ENCODE results near the gene PITRM1. TPM values are rescaled to one million over a fixed set of nuclear protein-coding genes. Genes with fewer than 3 reads are reported as not detected.

PITRM1 gene
- total RNA-seq, 1 donor from 2014 or later, result 34.7 TPM

GRCh38 chr10:3167611-3168330 lies 4.8 kb downstream of the PITRM1 start:
- no peak for DNase-seq (ENCODE audit: low spot score)

GRCh38 chr10:3166496-3167290 lies 5.9 kb downstream of the PITRM1 start:
- DNase-seq (ENCODE audit: low spot score), result no peak

GRCh38 chr10:3165196-3165595 lies 7.4 kb downstream of the PITRM1 start:
- no peak for DNase-seq (ENCODE audit: low spot score)

DNA sequence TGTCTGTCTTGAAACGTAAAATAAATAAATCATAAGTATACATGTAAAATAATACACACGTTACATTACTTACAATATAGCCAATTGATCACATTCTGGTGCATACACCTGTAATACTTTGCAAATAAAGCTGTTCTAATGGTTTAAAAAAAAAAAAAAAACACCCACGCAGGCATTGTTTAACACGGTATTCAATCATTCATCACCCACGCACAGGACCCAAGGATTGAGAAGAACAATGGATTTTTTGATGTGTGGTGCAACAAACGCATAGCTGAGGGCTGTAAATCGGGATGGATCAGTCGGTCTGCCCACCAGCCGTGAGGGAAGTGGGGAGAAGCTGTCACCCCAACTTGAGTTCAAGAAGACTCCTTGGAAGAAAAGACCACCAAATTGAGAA lies 8.7 kb downstream of the PITRM1 start:
- DNase-seq (ENCODE audit: low spot score), result no peak

GRCh38 chr10:3162533-3162932 lies 10.0 kb downstream of the PITRM1 start:
- no peak for DNase-seq (ENCODE audit: low spot score)

DNA sequence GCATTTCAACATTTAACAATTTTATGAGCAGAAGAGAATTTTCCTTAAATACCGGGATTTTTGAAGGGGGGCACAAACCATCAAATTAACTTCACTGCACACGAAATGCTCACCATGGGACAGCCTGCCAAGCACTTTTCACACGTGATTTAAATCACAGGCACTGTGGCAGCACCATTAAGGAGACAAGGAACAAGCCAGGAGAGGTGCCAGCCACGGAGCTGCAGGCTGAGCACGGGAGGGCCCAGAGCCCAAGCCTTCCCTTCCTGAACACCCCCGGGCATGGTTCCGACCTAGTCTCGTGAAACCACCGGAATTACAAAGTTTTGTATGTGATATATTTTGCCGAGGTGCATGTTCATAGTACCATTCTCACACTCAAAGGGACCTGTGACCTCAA lies 13.4 kb downstream of the PITRM1 start:
- DNase-seq (ENCODE audit: low spot score), result no peak

DNA sequence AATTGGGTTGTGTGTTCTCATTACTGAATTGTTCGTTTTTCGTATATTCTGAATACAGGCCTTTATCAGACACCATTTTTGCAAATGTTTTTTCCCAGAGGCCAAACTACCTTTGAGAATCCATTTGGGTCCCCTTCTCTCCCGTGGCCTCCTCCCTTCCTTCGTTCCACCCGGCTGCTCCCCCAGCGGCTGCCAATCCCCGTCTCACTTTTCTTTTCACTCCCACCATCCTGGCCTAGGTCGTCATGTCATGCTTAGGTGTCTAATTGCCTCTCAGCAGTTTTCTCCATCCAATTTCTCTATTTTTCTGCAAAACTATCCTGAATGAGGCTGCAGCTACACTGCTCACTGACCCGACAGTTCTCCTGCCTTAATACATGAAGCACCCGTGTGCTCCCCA lies 17.9 kb downstream of the PITRM1 start:
- no peak for DNase-seq (ENCODE audit: low spot score)

GRCh38 chr10:3152566-3152935 lies 20.0 kb downstream of the PITRM1 start:
- no peak for DNase-seq (ENCODE audit: low spot score)

- DNase-seq (ENCODE audit: low spot score), result no peak
Measured at GRCh38 chr10:3151889-3152565, 20.6 kb downstream of the PITRM1 start.

GRCh38 chr10:3150961-3151360 lies 21.6 kb downstream of the PITRM1 start:
- no peak for DNase-seq (ENCODE audit: low spot score)

GRCh38 chr10:3150366-3150765 lies 22.2 kb downstream of the PITRM1 start:
- DNase-seq (ENCODE audit: low spot score), result no peak

DNA sequence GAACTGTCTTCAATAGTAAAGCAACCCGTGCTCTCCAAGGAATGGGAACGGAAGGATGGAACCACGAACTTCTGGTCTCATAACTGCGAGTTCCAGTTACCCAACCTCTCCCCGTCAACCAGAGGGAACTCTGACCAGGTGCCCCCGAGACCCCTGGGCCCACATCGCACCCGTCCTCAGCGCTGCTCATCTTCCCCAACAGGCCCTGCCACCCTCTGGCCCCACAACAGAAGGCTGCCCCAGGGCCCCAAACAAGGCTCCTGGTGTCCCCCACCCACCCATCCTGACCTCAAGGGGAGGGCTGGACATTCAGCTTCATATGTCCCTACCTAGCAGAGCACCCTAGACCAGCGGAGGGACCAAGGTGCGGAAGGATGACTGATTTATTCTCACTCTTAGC lies 22.7 kb downstream of the PITRM1 start:
- DNase-seq (ENCODE audit: low spot score), result no peak

DNA sequence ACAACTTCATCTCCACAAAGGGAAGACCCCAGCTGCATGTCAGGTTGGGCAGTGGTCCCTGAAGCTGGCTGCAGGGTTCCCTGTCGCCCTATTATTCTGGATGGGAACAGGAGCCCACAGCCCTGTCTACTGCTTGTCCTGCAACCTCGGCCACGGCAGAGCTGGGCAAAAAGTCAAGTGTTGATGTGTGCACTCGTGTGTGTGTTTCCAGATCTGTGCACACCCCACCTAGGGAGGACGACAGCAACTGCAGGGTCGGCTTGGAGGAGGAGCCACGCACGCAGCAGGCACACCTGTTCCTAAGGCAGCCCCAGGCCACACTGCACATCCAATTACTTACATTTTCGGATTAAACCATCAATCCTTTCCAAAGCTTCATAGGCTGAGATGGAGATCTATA lies 23.6 kb downstream of the PITRM1 start:
- no peak for DNase-seq (ENCODE audit: low spot score)

GRCh38 chr10:3148041-3148440 lies 24.5 kb downstream of the PITRM1 start:
- DNase-seq (ENCODE audit: low spot score), result no peak

DNA sequence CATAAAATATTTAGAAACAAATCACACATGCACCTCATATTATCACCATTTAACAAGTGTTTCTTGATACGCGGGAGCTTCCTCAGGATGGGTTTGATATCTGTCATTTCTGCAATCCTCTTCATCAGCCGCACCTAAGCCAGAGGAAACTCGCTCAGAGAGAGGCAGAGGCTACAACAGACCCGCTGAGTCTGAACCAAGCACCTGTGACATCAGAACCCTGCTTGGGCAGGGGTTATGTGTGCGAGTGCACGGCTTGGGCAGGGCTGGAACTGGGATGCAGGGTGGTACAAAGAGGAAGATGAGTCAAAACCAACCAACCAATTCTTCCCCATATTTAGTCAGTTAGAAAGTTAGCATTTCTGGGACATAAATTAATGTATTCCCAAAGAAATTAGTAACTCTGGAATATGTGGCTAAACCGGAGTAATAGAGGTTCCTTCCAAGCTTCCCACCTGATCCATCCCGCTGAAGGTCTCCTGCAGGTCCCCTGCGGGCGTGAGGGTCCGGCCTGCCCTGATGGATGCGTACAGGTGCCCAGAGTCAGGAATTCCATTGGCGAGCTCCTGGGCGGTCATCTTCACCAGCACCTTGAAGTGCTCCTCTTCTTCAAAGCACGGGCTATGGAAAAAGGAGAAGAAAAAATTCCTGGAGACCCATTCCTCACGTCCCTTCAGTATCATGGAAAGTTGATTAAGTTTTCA lies 25.3 kb downstream of the PITRM1 start:
- no peak for DNase-seq (ENCODE audit: low spot score)

DNA sequence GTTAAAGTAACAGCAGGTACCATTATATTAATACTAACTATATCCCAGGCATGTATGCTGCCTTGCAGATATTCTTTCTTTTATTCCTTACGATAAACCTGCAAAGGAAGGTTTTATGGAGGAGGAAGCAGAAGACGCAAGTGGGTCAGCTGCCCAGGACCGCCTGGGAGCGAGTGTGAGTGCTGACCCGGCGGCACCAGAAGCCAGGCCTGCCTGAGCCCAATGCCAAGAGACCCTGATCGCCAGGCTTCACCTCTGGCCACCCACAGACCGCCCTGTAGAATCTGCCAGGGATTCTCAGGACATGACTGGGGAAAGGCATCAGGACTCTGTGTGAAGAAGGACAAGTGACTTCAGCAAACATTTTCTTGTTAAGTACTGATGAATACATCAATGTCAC lies 26.3 kb downstream of the PITRM1 start:
- DNase-seq (ENCODE audit: low spot score), result no peak

DNA sequence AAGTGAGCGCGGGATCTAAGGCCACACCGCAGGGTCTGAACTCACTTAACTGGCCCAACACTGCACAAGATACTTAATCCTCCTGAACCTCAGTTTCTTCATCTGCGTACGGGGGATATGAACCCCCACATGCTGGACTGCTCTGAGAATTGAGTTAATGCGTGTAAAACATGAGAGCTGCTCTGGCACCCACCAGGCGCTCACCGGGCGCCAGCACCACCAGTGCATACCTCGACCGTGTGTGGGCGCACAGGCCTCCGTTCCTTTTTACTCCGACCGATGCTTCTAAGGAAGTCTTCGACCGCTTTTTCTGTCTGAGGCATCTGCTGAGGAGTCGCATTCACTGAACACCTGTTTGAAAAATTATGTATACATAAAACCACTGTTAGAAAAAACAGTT lies 27.2 kb downstream of the PITRM1 start:
- DNase-seq (ENCODE audit: low spot score), result no peak

- DNase-seq (ENCODE audit: low spot score), result no peak
Measured at GRCh38 chr10:3143791-3144434, 28.7 kb downstream of the PITRM1 start.

DNA sequence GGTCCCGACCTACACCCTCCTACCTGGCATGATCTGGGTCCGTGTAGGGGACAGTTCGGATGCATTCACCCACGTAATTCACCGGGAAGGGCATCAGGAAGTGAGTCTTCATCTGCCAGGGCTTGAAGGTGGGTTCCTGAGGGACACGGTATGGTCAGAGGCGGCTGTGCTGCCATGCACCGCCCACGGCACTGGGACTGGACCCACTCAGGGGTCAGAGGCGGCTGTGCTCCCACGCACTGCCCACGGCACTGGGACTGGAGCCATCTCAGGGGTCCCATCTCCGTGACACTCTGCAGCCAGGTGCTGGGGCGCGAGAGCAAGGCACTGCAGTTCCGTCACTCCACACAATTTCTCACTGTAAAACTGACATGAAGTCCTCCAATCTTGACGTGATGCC lies 29.2 kb downstream of the PITRM1 start:
- DNase-seq (ENCODE audit: low spot score), result no peak

DNA sequence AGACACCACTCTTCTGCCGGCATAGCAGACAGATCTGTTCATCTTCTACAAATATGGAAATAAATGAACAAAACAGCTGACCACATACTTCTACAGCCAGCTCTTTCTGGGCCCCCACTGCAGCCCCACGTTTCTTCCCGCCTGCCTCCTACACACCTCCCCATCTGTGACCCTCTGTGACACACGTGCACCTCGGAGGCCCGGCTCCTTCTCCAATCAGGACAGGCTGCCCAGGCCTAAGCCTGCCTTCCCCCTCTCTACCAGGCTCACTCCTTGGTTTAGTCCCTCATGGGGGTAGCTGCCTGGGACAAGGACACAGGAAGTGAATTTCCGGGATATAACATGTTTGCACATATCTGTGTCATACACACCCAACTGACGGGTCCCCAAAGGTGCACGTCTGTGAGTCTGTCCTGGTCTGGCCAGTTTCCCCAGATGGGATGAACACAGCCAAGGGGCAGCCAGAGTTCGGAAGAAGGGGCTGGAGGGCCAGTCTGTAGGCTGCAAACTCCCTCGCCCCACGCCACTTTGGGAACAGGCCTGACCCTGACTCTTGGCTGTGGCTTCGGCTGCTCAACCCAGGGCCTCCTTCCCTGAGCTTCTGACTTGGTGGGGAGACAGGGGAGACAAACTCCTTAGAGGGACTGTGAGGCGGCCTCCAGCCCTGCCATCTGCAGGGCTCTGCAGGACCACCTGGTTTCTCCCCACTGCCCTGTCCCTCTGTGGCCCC lies 30.3 kb downstream of the PITRM1 start:
- no peak for DNase-seq (ENCODE audit: low spot score)
